Measurements from ENCODE around the gene OTULIN. TPM values are rescaled to one million over a fixed set of nuclear protein-coding genes. Genes with fewer than 3 reads are reported as not detected.

OTULIN gene
- total and polyA plus RNA-seq, 2 of the 8 experiments (the other 6 are each of a cell fraction or from before 2014, with no cell fraction given), result 5.2 to 34.8 TPM

GRCh38 chr5:14628346-14628745 is 36.2 kb upstream of the OTULIN start (continued):
- TF ChIP-seq PHF8 (conservative IDR thresholded peaks at IDR 0.05; ENCODE audit: low read depth, low read length) (no peak), KDM4A (IDR thresholded peaks at IDR 0.05; ENCODE audit: low read depth, low read length, severe bottlenecking) (no peak), SP2 (IDR thresholded peaks at IDR 0.05; ENCODE audit: low read length) (no peak), POU5F1 (IDR thresholded peaks at IDR 0.05; ENCODE audit: low read depth, low read length) (no peak)
